Measurements from ENCODE around the gene TNS3. TPM values are rescaled to one million over a fixed set of nuclear protein-coding genes. Genes with fewer than 3 reads are reported as not detected.

The TNS3 gene
- total RNA-seq, 1 experiment from 2014 or later, result 9.5 TPM

DNA sequence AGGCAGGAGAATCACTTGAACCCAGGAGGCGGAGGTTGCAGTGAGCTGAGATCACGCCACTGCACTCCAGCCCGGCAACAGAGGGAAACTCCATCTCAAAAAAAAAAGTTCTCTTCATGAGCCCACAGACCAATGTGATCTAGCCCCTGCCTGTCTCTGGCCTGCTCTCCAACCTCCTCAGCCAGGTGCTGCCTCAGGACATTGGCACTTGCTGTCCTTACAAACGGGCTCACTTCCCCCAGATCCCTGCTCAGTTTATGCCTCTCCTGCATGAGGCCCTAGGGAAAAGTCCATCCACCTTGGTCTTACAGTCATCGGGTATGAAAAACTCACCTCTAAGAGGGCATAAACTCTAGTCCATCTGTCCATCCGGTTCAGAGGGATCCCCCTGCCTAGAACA, 32.5 kb downstream of the TNS3 start:
- Histone ChIP-seq H3K56ac (ENCODE audit: insufficient read length, low read depth, low read length) (no peak overlapping the region), H3K4ac (ENCODE audit: low read depth, low read length) (no peak overlapping the region), H3K9me3 (ENCODE audit: control insufficient read depth, low read depth, low read length) (no peaks in the 10 kb centered on the region), H2BK5ac (ENCODE audit: insufficient read length, low read length) (no peak overlapping the region), H3T11ph (ENCODE audit: low read length) (no peak overlapping the region), H2BK12ac (ENCODE audit: insufficient read length, low read depth, low read length) (no peak overlapping the region), H2AFZ (ENCODE audit: low read length) (no peak overlapping the region), H3K23me2 (ENCODE audit: insufficient read length, low read depth, low read length, poor library complexity, severe bottlenecking) (no peaks in the 10 kb centered on the region), H3K18ac (ENCODE audit: insufficient read length, low read depth, low read length) (no peak overlapping the region), H2AK5ac (ENCODE audit: insufficient read length, low read length) (no peak overlapping the region), H3K14ac (ENCODE audit: insufficient read depth, low read length) (no peak overlapping the region), H2BK15ac (ENCODE audit: low read depth, low read length) (no peak overlapping the region), H4K20me1 (ENCODE audit: control insufficient read depth, insufficient read depth, insufficient read length) (no peaks in the 10 kb centered on the region), H2BK20ac (ENCODE audit: low read depth, low read length, poor library complexity, severe bottlenecking) (no peak overlapping the region), H3K9ac (ENCODE audit: extremely low read depth, insufficient read length, low read length) (no peak overlapping the region), H4K5ac (ENCODE audit: insufficient read length, low read depth, low read length) (no peak overlapping the region), H3K27ac (ENCODE audit: insufficient read length, low read depth, low read length) (no peak overlapping the region), H3K4me2 (ENCODE audit: insufficient read depth, insufficient read length, low read length) (no peak overlapping the region), H3K27me3 (ENCODE audit: insufficient read depth, low read length) (no peaks in the 10 kb centered on the region), H4K8ac (replicated peaks; ENCODE audit: insufficient read length, low read depth, low read length) (no peak overlapping the region), H4K91ac (ENCODE audit: insufficient read length, low read depth, low read length) (no peak overlapping the region), H3K79me1 (ENCODE audit: insufficient read depth, low read depth, low read length, poor library complexity, severe bottlenecking) (no peaks in the 10 kb centered on the region), H3K79me2 (ENCODE audit: insufficient read depth, low read length) (no peaks in the 10 kb centered on the region), H3K4me1 (ENCODE audit: insufficient read depth, low read length) (peaks cover 6% of the 10 kb centered on the region; the same call in 1 of the 2 replicates), H3K23ac (ENCODE audit: insufficient read length, low read depth, low read length) (no peak overlapping the region), H2BK120ac (ENCODE audit: low read depth, low read length, poor library complexity, severe bottlenecking) (no peak overlapping the region)
- DNase-seq, result no peak
- WGBS (ENCODE audit: extremely low coverage, insufficient read length, low lambda C conversion rate), result no CpG with 5 or more reads among the region's 6 CpGs
- Mint-ChIP-seq H3K27me3 (ENCODE audit: low read depth) (peaks cover 8% of the 10 kb centered on the region), H3K4me1 (peaks cover 16 to 34% of the 10 kb centered on the region in 2 experiments), H3K27ac (no peak overlapping the region), H3K9me3 (no peaks in the 10 kb centered on the region; a peak in 1 of 5 replicates), H3K36me3 (ENCODE audit: insufficient read depth in 1 of 3, low read depth in 3 of 3) (peaks cover 1 to 9% (median 4%) of the 10 kb centered on the region in 3 experiments; a peak in 5 of 7 replicates), H3K4me3 (no peak overlapping the region)
- TF ChIP-seq, protein P1, sequence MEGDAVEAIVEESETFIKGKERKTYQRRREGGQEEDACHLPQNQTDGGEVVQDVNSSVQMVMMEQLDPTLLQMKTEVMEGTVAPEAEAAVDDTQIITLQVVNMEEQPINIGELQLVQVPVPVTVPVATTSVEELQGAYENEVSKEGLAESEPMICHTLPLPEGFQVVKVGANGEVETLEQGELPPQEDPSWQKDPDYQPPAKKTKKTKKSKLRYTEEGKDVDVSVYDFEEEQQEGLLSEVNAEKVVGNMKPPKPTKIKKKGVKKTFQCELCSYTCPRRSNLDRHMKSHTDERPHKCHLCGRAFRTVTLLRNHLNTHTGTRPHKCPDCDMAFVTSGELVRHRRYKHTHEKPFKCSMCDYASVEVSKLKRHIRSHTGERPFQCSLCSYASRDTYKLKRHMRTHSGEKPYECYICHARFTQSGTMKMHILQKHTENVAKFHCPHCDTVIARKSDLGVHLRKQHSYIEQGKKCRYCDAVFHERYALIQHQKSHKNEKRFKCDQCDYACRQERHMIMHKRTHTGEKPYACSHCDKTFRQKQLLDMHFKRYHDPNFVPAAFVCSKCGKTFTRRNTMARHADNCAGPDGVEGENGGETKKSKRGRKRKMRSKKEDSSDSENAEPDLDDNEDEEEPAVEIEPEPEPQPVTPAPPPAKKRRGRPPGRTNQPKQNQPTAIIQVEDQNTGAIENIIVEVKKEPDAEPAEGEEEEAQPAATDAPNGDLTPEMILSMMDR (conservative IDR thresholded peaks at IDR 0.05), result no peak
